ENCODE results near the gene LOXL1.
"Not testable (repeated sequence)": the region's sequence is repeated elsewhere in the genome, so short reads cannot be mapped to it uniquely, and the experiment has no call there.

The LOXL1 gene

DNA sequence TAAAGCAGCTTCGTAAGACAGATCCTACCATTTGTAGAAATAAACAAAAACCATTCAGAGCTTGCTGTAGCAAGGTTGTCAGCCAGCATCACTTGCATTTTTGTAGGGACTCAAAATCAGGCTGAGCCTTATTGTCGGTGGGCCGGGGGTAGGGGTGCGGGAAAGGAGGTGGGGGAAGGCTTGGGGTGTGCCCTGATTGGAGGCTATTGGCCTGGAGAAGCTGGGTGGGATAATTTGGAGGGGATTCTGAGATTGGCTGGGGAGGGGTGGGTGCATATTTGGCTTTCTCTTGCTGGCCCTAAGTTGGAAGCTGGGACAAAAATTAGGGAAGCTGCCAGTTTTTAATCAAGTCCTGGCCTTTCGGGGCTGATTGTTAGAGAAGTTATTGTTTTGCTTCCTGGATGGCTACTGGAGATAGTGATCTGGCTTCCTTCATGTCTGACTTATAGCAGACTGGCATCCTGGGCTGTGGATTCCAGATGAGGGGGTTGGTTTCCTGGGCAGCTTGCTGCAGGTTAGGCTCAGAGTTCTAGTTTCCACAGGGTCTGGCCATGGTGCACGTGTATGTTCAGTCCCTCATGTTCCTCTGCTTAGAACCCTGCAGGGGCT, 43.0 kb downstream of the LOXL1 start:
- in situ Hi-C loops (cut with HindIII; ENCODE audit: low sequenced_read_pairs) = no loop called here

DNA sequence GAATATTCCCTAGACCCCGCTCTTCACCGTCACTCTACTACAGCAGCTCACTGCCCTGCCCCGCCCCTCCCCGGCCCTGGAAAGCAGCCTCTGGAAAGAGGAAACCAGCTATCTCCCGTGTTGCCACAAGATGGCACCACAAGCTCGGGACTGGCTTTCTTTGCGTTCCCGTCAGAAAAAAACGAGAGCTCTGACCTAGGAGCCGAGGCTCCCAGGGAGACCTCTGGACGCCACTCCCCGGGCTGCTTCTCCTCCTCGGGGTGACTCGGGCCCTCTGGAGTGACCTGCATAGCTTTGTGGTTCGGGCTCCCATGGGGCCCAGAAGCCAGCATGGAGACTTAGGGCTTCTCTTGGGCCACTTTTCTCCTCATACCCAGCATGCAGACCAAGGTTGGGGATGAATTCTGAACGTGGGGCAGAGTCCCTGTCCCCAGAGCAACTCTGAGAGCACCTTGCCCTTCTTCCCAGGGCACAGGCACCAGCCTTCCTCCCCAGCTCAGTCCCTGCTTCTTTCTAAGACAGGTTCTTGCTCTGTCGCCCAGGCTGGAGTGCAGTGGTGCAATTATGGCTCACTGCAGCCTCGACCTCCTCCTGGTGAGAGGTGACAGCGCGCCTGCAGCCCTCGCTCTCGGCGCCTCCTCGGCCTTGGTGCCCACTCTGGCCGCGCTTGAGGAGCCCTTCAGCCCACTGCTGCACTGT, 46.9 kb downstream of the LOXL1 start:
- in situ Hi-C loops (cut with HindIII; ENCODE audit: low sequenced_read_pairs) = no loop called here

DNA sequence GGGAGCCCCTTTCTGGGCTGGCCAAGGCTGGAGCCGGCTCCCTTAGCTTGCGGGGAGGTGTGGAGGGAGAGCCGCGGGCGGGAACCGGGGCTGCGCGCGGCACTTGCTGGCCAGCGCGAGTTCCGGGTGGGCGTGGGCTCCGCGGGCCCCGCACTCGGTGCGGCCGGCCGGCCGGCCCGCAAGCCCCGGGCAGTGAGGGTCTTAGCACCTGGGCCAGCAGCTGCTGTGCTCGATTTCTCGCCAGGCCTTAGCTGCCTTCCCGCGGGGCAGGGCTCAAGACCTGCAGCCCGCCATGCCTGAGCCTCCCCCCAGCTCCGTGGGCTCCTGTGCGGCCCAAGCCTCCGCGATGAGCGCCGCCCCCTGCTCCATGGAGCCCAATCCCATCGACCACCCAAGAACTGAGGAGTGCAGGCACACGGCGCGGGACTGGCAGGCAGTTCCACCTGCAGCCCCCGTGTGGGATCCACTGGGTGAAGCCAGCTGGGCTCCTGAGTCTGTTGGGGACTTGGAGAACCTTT, 47.5 kb downstream of the LOXL1 start:
- in situ Hi-C loops (cut with HindIII; ENCODE audit: low sequenced_read_pairs) = not testable (repeated sequence)

DNA sequence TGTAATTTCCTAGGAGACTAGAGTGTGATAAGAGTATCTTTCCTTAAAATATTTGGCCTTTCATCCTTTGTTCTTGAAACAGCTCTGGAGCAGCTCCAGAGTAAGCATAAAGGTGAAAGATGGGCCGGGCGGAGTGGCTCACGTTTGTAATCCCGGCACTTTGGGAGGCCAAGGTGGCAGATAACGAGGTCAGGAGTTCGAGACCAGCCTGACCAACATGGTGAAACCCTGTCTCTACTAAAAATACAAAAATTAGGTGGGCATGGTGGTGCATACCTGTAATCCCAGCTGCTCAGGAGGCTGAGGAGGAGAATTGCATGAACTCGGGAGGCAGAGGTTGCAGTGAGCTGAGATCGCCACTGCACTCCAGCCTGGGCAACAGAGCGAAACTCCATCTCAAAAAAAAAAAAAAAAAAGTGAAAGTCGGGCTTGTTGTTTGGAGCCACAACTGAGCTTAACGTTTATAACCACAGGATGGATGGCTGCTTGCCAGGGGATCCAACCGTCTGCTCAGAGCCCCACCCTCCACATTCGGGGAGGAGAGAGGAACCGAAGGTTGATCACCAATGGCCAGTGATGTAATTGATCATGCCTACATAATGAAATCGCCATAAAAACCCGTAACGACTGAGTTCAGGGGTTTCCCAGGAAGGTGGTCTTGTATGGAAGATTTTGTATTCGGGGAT, 49.3 kb downstream of the LOXL1 start:
- in situ Hi-C loops (cut with HindIII; ENCODE audit: low sequenced_read_pairs) = not testable (repeated sequence)

DNA sequence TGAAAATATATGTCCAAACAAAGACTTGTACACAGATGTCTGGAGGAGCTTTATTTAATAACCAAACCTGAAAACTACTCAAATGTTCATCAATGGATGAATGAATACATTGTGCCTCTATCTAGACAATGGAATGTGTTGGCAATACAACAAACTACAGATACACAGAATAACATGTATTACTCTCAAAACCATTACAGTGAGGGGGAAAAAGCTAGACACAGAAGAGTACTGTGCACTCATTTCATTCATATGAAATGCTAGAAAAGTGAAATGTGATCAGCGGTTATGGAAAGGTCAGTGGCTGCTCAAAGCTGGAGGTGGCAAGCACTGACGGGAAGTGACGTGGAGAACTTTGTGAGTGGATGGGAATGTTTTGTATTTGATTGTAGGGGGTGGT, 52.6 kb downstream of the LOXL1 start:
- in situ Hi-C loops (cut with HindIII; ENCODE audit: low sequenced_read_pairs) = no loop called here

DNA sequence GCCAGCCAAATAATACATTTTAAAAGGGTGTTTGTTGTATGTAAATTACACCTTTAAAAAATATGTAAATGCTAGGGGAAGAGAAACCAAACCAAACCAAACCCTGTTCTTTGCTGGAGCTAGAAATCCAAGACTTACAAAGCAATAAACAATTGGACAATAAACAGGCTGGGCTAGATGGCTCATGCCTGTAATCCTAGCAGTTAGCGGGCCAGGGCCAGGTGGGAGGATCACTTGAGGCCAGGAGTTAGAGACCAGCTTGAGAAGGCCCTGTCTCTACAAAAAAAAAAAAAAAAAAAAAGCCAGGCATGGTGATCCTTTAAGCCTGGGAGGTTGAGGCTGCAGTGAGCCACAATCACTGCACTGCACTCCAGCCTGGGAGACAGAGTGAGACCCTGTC, 53.4 kb downstream of the LOXL1 start:
- in situ Hi-C loops (cut with HindIII; ENCODE audit: low sequenced_read_pairs) = no loop called here

DNA sequence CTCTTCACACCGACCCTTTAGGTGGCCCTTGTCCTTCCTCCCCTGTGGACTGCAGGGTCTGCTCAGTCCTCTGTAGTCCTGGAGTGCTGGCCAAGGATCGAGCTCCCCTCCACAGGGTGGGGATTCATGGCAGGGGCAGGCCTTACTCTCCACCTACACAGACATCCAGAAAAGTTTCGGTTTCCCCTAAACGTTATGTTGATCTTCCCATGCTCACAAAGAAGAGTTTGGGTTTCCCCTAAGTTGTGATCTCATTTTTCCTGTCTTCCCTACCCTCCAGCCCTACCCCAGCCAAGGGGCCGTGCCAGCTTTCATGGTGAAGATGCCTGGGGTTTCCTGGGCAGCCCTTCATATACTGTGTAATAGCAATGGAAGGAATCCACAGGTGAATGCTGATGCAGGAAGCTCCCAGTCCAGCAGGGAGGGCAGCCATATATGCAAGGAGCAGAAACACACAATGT, 55.5 kb downstream of the LOXL1 start:
- in situ Hi-C loops (cut with HindIII; ENCODE audit: low sequenced_read_pairs) = no loop called here

DNA sequence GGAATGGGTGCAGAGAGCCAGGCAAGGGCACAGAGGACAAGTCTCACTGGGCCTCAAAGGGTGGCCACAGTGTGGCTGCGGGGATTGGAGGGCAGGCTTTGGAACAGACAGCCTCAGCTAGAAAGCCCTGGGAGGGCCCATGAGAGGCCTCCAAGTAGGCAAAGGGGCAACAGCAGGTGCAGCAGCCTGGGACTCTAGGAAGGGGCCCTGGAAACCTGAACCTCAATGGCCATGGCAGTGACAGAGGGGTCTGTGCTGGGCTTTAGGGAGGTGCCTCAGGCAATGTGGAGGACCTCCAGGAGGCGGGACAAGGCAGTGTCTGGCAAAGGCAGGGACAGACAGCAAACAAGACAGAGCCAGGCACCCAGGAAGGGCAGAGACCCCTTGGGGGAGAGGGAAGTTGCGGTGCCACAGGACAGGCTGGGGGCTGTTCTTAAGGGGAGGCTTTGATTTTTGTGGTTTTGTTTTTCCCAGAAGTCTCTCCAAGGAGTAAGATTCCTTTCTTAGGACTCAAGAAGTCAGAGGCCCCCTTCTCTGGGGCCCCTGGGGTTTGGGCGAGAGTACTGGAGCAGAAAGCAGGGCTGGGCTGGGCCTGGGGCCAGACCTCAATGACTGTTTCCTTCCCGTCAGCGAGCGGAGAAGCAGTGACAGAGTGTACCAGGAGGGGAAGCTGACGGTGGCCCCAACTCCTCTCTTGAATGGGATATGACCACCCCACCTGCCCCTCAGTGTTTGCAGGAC, 56.1 kb downstream of the LOXL1 start:
- in situ Hi-C loops (cut with HindIII; ENCODE audit: low sequenced_read_pairs) = no loop called here

DNA sequence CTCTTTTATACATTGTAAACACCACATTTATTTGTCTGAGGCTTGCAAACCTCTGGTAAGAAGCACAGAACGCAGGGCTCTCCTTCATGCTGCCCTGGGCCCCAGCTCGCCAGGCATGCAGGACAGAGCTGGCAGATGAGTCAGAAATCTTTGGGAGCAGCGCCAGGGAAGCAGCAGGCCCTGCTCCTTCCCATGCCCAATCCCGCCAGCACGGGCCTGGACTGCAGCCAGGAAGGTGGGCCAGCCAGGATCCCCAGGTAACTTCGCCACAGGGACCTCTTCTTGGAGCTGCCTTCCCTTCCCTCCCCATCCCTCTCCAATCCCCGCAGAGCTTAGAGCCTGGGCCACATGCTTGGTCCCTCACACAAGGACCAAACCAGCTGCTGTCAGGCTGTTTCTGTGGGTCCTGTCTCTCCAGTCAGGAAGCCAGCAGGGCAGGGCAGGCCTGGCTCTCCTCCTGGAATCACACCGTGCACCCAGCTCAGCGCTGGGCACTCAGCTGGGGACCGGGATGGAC, 57.0 kb downstream of the LOXL1 start:
- in situ Hi-C loops (cut with HindIII; ENCODE audit: low sequenced_read_pairs) = no loop called here

DNA sequence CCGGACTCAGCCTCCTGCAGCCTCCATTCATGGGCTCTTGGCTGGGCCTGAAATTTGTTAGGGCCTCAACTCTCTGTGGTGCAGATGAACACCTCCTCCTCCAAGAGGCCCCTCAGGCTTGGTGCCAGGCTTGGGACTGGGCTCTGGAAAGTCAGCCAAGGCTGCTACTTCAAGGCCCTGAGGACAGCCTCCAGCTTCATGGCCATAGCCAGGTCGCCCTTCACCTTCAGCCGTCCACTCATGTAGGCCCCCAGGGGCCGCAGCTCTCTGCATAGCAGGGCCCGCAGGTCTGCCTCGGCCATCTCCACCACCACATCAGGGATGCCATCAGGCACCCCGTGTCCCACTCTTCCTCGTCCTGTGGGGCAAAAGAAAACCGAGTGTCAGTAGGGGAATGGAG, 57.5 kb downstream of the LOXL1 start:
- in situ Hi-C loops (cut with HindIII; ENCODE audit: low sequenced_read_pairs) = no loop called here

DNA sequence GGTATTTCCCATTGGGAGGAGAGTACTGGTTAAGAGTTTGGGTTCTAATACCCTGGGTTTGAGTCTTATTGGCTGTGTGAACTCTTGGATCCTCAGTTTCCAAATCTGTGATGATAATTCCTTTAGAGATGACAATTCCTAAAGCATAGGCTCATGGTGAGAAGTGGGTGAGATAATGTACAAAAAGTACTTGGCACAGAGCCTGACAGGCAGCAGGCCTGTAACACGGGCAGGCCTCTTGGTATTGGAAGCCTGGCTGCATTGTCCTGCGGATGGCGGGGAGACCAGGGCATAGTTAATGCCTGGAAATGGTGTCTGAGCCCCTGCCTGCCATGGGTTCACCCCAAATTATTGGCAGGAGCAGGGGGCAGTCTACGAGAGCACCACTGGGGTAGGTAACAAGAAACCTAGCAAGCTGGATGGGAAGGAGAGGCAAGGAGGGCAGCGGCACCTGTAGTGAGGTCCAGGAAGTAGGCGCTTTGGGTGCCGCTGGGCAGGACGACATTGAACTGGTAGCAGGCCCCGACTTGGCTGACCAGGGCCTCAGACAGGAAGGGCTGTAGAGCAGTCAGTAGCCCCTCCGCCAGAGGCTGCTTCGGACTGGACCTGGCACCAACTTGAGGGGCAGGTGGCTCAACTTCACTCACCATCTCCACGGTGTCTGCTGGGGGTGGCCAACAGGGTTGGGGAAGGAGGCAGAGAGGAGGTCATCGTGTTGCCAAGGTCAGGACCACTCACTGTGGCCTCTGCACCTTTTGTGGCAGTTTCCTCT, 58.1 kb downstream of the LOXL1 start:
- in situ Hi-C loops (cut with HindIII; ENCODE audit: low sequenced_read_pairs) = no loop called here

DNA sequence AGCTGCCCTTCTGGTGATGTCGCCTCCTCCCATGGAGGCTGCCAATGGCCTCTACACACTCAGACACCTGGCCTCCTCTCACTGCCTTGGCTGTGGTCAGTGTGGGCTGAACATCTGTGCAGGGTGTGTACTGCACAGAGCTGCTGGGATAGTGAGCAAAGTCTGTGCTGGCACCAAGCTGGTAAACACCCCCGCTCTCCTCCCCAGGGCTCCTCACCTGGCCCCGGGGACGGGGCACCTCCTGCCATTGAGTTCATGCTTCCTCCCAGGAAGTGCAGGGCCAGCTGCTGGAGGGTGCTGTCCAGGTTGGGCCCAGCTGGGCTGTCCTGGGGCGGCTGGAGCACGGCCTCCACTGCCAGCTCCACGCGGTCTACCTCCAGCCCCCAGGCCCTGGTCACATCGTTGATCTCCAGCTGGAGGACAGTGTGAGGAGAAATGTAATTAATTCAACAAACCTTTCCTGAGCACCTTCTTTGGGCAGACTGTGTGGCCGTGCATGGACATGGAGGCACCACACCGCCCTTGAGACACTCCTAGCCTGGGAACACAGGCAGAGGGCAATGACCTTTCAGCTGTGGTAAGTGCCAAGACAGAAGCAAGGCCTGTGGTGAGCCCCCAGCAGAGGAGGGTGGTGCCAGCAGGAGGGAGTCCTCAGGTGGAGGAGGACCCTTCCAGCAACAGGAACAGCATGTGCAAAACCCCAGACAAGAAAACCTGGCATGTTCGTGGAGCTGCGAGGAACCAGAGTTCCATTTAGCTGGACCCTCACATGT, 59.0 kb downstream of the LOXL1 start:
- in situ Hi-C loops (cut with HindIII; ENCODE audit: low sequenced_read_pairs) = no loop called here

DNA sequence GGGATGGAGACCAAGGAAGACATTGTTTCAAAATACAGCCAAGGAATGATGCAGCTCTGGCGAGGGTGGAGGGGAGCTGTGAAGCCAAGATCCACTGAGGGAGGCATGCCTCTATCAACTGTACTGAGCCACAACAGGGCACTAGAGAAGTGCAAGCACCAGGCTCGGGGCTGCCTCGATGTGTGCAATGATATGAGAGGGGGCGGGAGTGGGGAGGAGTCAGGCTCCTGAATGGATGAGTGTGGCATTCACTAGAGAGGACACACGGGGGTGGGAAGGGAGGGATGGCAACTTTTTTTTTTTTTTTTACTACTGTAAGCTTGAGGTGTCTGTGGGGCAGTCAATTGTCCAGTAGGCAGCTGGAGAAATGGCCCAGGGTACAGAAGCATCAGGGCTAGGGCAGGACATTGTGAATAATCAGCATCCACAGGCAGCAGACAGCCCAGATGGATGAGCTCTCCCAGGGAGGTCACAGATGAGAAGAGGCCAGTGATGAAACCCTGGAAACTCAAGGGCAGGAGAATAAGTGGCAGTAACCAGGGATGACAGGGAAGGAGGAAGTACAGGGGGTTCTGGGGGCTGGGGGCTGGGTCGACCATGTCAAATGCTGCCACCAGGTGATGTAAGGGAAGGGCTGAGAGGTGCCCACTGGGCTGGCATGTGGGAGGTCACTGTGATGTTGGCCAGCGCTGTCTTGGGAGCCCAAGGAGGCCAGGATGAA, 60.0 kb downstream of the LOXL1 start:
- in situ Hi-C loops (cut with HindIII; ENCODE audit: low sequenced_read_pairs) = no loop called here

DNA sequence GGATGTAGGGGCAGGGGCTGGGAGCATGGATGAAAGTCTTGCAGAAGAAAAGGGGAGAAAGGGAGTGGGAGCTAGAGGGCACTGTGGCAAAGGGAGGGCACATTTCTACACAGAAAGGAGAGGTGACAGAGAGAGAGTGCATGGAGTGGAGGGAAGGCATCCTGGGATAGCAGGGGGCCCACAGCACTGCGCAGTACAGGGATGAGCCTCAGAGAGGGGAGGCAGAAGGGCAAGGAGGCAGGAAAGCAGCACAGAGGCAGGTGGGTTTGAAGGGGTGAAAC, 60.5 kb downstream of the LOXL1 start:
- in situ Hi-C loops (cut with HindIII; ENCODE audit: low sequenced_read_pairs) = no loop called here

DNA sequence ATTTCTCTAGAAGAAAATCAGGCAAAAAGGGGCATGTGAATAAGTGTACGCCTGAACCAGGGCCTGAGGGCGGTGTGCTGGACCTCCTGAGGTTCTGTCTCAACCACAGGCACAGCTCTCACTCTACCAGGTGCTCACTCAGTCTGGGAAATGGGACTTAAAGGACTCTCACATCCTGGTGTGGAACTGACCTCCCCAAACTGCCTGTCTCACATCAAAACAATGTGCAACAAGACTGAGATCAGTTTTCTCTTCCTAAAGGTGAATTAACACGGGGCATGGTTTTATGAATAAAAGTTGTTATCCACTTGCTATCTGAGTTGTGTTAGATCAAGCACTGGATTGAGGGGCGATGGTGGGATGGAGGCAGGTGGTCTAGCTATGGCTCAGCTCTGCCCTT, 61.0 kb downstream of the LOXL1 start:
- in situ Hi-C loops (cut with HindIII; ENCODE audit: low sequenced_read_pairs) = no loop called here

DNA sequence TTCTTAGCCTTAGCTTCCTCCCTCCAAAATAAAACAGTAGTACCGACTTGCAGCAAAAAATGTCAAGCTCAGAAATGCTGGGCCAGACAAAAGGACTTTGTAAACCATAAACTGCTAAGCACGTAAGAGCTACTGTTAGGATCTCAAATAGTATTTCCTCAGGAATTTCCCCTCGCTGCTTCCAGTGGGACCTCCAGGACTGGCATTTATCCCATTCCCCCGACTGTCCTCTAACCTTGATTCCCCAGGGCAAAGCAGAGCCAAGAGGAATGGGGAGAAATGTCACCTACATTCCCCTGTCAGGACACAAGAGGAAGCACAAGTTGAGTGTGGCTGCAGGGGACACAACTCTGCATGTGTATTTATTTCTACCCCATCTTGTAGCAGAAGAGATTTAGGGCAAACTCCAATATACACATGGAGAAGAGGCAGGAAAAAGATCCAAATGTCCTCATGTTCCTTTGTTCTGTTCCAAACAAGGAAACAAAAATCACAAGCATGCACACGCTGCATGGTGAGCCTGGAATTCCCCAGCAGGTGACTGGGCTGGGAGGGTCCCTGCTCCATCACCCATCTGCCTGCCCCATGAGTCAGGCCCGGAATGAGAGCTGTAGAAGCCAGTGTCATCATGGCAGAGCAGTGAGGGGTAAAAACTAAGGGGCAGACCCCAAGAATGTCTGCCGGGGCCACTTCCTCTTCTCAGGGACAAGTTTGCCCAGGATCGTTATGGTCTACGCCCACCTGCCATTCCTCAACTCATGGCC, 61.6 kb downstream of the LOXL1 start:
- in situ Hi-C loops (cut with HindIII; ENCODE audit: low sequenced_read_pairs) = no loop called here

DNA sequence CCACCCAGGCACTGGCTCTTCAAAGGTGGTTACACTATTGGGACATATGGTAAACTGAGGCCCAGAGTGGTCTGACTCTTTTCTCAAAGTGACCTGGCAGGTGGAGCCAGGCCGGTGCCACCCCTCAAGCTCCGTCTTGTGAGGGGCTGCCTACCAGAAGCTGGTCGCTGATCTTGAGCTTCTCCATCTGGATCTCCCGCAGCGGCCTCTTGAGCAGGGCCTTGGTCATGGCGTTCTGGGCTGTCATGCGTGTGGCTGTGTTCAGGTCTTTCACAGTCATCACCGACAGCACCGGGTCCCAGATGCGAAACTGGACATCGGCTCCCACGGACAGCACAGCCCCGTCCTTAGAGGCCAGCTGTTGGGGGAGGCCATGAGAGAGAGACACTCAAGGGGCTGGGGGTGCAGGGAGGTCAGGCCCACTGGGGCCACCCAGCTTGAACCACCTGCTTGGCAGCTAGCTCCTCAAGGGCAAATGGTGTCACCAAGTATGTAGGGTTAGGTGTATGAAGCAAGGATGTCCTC, 62.2 kb downstream of the LOXL1 start:
- in situ Hi-C loops (cut with HindIII; ENCODE audit: low sequenced_read_pairs) = no loop called here

Data from endothelial cell of hepatic sinusoid (primary cell).